GM19438 (cell line): Measurements from ENCODE around the gene WNT7B.

Experiments used
- ATAC-seq: cut with Tn5 transposase; IDR thresholded peaks from one replicate; pipeline ENCODE4 v1.9.1; 2021; ENCODE audit warnings: low read depth; ENCODE audit not compliant: unreplicated experiment

WNT7B gene

DNA sequence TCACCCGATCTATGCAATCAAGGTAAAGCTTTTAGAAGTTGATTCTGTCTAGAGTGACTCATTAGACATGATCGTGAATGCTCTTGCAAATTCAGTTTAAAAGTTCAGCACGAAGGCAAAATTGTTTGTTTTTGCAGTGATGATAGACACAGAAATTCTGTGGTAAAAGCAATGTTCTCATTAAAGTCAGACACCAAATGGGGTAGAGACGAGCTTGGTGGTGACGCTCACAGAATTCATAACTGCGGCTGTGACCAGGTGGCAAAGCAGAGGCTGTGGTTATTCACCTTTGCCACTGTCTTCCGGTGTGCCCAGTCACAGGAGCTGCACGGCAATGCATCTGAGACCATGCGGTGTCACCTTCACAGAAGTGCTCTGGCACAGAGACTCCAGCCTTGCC is 83.4 kb downstream of the WNT7B start:
- no peak for ATAC-seq

DNA sequence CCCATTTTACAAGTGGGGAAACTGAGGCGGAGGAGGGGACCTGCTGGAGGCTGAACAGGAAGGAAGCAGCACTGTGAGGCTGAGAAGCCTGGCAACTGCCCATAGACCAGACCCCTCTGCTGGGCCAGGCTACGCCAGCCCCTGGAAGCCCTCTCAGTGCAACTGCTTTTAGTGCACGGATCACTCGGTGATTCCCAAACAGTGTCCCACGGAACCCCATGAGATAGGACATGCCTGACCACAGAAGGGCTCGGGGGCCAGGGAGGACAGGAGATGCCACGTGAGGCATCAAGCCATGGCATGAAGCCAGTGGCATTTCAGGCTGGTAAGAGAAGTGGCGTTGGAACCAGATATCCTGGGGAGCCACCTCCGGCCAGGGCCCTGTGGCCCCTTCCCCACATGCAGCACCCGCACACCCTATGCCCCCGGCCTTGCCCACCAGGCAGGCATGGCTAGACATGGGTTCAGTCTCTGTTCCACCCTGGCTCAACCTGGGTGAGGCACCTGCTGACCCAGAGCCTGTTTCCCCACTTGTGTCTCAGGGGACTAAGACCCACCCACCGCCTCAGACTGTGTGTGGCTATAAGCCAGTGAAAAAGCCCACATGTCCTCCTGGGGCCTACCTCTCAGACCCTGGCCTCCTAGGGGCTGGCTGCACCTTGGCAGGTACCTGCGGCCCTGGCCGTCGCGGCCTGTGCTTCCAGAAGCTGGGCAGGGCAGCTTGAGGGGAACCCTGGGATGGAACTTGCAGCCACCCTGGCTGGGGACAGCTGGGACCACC is 84.1 kb downstream of the WNT7B start:
- no peak for ATAC-seq

DNA sequence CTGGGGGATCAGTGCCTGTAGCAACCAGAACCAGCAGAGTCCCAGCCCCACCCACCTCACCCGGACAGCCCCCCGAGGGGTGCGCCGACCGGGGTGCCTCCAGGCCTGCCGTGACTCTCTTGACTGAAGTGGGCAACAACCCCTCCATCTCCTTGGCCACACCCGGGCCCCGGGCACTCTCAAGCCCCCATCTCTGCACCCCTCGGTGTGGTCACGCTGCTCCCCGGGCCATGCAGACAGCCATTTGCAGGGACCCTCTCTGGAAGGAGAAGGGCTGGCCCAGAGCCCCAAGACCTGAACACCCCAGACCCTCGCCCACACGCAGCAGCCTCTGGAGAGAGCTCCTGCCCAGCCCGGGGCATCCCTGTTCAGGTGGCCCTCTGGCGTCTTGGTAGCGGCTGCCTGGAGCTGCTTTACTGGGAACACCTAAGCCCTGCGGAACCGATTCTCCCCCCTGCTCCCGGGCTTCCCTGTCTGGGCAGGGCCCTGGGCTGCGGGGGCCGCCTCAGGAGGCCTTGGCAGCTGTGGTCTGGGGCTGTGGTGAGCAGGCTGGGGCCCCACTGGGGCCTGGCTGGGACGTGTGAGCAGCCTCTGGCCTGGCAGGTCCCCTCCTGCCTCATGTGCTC is 84.9 kb downstream of the WNT7B start:
- no peak for ATAC-seq

DNA sequence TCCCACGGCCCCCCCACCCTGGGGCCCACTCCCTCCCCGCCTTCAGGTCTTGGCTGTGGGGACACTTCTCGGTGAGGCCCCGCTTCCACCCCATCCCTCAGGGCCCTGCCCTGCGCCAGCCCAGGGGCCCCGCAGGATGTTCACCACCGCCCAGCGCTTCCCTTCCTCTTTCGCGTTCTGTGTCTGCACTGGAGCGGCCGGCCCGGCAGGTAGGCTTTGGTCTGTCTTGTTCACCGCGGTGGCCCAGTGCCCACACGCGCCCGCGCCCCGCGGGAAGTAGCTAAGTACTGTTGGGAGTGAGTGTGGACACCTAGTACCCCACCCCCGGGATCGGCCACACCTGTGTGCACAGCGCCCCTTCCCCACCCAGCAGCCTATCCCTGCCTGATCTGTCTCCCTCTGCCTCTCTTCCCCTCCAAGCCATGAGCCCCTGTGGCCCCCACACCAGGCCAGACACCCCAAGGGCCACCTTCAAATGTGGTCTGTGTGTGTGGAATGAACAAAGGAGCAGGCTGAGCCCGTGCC is 85.4 kb downstream of the WNT7B start:
- no peak for ATAC-seq

DNA sequence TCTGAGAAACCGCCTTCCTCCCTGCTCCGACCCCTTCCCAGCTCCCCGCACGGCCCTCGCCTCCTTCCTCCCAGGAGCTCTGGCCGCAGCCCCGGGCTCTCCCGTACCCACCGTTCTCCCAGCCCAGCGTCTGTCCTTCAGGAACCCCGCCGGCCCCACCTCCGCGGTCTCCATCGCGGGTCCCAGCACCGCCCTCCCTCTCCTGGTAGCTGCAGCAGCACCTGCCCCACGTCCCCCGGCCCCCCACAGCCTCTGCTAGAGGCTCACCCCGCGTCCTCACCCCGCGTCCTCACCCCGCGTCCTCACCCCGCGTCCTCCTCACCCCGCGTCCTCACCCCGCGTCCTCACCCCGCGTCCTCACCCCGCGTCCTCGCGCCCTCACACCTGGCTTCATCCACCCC is 85.9 kb downstream of the WNT7B start:
- ATAC-seq = no peak

DNA sequence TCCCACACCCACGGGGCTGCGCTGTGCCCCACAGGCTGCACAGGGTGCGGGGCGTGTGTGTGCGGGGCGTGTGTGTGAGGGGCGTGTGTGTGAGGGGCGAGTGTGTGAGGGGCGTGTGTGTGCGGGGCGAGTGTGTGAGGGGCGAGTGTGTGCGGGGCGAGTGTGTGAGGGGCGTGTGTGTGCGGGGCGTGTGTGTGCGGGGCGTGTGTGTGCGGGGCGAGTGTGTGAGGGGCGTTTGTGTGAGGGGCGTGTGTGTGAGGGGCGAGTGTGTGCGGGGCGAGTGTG is 86.7 kb downstream of the WNT7B start:
- no peak for ATAC-seq

DNA sequence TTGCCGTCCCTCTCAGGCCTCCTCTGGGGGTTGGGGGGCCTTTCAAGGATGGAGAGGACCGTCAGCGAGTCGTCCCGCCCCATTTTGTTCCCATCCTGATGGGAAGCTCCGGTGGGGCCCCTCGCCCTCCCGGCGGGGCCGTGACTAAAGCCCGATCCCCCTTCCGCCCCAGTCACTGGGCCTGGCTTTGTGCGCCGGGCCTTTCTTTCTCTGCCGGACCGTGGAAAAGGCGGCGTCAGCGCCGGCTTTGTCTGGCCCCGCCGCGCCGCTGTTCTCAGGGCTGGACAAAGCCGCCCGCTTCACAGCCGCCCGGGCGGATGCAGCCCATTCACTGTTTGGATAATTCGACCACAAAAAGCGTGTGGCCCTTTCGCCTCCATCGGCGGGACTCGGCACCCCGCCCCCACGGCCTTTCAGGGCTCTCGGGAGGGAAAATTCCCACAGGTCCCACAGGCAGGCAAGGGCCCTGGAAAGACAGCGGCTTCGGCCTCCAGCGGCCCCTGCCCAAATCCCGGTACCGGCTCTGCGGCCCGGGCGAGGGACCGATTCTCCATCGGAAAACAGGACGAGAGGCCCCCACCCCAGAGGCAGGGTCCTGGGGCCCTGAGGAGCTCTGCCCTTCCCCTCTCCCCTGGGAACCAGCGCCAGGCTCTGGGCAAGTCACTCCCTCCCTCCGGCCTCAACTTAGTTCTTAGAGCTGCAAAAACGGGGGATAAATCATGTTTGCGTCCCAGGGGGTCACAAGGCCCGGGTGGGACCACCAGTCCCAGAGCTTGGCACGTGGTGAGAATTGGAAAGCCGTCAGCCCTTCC is 87.2 kb downstream of the WNT7B start:
- ATAC-seq = no peak

DNA sequence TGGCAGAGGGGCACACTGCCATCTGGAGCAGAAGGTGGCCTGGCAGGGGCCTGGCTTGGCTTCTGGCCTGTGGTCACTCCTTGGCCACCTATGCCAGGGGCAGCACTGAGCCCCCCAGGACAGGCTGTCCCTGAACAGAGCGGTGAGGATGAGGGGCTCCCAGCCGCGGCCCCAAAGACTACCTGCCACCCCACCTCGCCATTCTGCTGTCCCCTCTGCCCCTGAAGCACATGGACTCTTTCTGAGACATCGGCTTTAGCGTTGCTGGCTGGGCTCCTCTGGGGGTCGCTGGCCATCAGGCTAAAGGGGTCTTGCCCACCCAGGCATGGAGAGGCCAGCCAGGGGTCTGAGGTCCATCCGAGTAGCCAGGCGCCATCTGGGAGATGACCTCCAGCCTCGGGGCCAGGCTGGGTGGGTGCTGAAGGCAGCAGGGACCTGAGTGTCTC is 87.8 kb downstream of the WNT7B start:
- no peak for ATAC-seq

DNA sequence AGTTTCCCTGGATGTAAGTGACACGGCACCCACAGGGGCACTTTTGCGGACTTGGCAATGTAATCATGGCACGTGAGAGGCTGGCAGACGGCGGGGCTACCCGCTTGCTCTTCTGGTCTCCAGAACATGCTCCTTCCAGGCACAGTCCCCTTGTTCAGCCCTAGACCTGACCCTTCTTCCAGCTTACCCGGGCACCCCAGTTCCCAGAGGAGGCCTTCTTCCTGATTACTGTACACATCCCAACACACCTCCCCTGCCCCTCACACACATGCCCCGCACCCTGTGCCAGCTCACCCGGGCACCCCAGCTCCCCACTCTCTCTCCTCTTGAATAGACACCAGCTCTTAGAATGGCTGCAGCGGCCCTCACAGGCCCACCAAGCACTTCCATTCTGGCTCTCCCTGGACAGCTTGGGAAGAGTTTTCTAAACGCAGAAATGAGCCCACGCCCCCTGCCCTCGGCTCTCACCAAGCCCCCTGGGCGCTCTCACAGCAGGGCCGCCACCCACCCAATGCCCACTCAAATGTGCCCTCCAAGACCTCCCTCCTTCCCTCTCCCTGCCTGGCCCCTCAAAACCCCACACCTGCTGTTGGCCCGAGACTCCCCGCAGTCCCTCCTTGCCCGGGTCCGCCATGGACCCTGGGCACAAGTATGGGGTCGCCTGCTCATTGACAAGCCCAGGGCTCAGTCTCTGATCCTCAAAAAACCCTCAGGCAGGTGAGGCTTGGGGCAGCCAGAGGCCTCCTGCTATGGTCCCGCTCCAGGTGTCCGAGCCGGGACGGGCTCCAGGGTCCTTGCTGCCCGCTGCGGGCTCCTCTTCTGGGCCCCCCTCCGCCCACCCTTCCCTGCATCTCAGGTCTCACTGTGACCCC is 88.5 kb downstream of the WNT7B start:
- no peak for ATAC-seq

DNA sequence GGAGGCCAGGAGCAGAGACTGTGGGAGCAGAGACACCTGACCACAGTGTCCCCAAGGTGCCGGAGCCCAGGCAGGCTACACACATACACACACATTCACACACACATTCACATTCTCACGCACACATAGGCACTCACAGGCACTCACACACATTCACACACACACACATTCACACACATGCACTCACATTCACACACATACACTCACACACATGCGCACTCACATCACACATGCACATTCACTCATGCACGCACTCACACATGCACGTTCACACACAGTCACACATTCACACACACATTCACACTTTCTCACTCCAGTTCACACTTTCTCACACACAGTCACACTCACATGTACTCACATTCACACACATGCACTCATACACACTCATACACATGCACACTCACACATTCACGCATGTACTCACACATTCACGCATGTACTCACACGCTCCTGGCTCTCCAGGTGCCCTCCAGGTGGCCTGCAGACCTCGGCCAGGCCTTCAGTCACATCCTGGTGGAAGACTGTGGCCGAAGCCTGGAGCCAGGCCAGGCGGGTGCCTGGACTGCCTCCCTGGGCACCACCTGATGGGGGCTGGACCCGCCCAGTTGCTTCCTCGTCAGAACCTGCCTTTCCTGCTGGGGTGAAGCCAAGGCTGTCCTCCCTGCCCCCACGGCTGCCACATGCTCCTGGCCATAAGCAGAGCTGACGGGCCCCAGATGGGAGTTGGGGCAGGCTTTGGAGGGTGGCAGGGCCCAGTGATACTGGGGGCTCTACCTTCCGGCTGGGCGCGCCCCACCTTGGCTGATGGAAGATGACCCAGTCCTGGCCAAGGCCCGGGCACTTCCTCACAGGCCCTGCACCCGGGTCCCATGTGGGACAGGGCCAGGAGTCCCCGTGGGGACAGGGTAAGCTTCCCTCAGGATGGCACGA is 89.5 kb downstream of the WNT7B start:
- ATAC-seq = no peak

DNA sequence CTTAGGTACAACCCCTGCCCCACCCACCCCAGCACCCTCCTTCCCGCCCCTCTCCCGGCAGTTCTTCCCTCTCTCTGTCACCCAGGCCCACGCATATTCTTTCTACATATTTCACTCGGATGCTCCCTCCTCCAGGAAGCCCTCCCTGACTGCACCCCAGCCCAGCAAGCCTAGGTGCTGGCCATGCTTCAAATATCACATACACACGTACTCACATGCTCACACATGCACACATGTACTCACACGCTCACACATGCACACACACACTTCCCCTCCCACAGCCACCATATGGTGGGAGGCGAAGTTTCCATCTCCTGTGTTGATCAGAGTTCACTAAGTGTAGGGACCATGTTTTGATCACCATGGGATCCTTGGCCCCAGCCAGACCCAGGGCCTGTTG is 90.4 kb downstream of the WNT7B start:
- ATAC-seq = no peak

DNA sequence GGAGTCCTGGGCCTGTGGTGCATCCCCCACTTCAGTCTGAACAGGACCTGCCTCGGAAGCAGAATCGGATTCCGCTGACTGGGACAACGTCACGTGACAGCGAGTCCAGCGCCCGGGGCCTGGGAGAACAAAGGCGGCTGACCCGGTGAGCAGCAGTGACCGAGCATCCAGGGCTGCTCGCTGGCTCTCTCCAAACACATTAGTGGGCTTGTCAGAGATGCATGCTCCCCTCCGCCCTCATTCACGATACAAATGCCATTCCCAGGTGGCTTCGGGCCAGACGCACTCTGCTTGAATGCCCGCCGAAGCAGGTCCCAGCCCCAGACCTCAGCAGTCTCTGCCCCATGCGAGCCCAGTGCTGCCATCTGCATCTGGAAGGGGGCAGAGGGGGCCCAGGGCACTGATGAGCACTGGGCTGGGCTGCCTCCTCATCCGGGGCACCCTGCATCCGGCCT is 91.0 kb downstream of the WNT7B start:
- ATAC-seq = no peak

DNA sequence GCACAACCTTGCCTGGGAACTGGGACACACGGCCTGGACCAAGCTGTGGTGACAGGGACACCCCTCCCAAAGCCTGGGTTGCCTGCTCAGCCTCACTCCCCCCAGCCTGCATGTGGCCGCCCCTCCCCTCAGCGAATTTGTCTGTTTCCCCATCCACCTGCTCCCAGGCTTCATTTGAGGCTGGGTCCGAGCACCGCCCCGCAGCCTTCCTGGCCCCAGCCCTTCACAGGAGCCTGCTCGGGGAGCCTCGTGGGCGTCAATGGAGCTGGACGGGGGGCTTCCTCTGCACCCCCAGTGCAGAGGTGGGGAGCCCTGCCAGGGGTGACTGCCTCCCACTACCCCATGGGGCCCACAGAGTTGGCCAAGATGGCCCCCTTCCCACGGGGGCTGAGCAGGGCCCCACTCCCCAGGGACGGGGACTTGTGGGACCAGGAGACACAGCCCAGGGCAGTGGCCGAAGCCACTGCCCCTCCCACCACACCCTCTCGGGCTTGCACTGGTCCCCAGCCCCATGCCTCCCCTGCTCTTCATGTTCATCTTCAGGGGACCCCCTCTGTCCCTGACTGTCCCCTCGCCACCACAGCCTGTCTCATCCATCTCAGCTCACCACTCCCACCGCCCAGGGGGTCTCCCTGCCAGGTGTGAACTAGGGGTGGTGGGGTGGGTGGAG is 91.7 kb downstream of the WNT7B start:
- no peak for ATAC-seq

DNA sequence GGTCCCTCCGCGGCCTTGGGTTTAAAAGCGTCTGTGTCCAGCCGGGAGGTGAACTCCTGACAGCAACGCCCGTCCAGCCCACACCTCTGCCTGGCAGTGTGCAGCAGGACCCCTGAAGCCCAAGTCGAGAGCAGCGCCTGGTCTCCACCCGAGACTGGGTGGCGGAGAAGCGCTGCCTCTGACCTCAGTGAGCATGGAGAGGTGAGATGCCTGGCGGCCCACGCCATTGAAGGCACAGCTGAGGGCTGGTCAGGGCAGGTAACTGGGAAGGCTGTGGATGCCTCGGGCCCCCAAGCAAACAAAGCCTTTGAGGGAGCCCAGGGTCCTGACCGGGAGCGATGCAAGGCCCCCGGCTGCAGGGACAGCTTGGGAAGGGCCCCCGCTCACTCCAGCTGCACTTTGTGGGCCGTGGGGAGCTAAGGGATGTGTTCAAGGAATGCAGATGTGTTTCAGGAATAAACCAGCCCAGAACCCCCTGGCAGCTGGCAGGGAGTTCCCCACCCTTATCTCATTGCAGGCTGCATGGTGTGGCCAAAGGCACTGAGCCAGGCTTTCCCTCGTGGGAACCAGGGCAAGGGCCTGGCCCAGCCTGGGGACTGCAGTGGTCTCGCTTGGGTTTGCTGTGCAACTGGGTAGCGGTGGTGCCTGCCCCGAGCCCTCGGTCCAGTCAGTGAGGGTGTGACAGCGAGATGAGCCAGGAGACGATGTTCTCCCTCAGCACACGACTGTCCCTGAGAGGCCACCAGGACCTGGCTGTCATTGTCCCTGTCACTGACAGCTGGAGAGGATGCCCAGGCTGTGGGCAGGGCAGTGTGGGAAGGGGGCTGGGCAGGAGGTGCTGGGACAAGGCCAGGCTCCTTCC is 92.5 kb downstream of the WNT7B start:
- ATAC-seq = no peak

DNA sequence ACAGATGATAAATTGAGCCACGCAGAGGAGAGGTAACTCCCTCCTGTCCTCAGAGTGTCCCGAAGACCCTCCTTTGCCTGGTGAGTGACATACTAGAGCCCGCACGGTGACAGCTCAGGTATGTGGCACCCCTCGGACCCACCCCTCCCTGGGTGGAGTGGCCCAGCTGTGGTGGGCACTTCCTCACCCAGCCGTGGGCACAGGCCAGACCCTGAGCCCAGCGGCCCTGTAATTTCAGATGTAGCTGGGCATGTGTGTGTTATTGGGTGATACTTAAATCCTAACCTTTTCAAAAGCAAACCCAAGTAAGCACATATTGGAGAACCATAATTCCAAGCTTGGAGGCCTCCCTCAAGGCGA is 93.2 kb downstream of the WNT7B start:
- no peak for ATAC-seq

DNA sequence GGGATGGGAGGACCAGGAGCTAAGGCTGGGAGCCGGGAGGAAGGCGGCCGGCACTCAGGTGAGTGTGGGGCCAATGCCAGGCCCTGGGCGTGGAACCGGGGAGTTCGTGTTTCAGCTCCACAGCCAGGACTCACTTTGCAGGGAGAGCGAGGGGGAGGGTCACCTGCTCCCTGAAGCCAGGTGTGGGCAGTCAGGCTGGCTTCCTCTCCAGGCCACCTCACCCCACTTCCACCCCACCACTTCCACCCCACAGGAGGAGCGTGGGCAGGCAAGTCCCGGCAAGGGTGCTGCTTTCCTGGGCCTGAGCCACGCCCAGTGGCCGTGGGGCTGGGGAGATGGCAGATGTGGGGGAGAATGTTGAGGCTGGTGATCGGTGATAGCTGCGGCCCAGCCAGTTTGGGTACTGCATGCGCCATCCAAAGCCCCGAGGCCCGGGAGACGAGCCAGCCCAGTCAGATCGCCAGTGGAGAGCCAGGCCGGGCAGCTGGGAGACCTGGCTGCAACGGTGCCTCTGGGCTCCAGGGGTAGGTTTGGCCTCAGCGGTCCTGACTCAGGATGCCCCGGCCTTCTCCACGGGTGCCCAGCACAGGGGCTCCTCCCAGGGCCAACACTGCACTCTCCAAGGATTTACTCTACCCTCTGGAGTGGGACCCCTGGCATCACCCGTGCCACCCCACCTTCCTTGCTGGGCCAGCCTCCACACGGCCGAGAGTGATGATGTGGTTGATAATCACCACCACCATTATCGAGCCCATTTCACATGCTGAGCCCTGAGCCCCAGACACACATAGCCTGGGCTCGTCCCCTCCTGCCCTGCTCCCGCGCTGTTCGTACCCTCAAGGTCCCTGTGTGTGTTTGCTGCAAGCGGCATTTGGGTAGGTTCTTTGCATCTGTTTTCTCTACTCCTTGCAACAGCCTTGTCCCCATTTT is 93.8 kb downstream of the WNT7B start:
- ATAC-seq = no peak

DNA sequence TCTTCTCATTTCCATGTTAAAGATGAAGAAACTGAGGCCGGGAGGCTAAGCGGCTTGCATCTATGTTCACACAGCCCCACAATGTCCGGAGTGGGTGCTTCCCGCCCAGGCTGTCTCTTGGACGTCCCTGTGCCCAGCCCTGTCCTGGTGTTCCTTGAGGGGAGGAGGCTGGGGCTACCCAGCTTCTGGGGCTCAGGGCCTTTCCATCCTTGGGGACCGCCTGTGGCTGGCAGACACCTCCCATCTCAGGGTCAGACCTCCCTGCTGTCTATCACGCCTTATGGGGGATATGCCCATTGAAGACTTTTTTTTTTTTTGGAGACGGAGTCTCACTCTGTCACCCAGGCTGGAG is 95.5 kb downstream of the WNT7B start:
- ATAC-seq = no peak
